ENCODE data around the gene C17orf107.

GRCh38 chr17:4938688-4939545, 39.6 kb downstream of the C17orf107 start:
- TF ChIP-seq GATA1 (IDR thresholded peaks at IDR 0.05; ENCODE audit: low read depth, low read length) (no peak), POLR2A (IDR thresholded peaks at IDR 0.05; ENCODE audit: low read length) (no peak)
